H1 (cell line): ENCODE data around the gene CHMP4B. TPM values are rescaled to one million over a fixed set of nuclear protein-coding genes. Genes with fewer than 3 reads are reported as not detected.

Source experiments
- CTCF ChIA-PET: fragments of 300-600 bp; sonication (Branson Sonifier 250); formaldehyde crosslinking; loops from one replicate; lab custom pipeline; 2021; ENCODE audit not compliant: partially characterized antibody; lab: Charles Lee
- POLR2A ChIA-PET: fragments of 300-600 bp; sonication (Branson Sonifier 250); formaldehyde crosslinking; loops from one replicate; lab custom pipeline; 2021; ENCODE audit warnings: inconsistent platforms; ENCODE audit not compliant: partially characterized antibody; lab: Charles Lee
- DNase-seq, 2 experiments: peaks; one replicate each; pipeline versions ENCODE4 v3.0.0 to v3.0.0-alpha.2; 2010 to 2022; ENCODE audit warnings: low spot score in 2 of 2, low read depth in 1 of 2, mixed read lengths in 1 of 2
- FAIRE-seq: peaks from 2 replicates; lab custom pipeline; 2011; peaks lifted over from hg19 to GRCh38; lab: Jason Lieb, UNC
- H2AFZ ChIP-seq: 2 replicates; pipeline ENCODE4 v1.8.1; 2012; ENCODE audit warnings: low read length, inconsistent platforms
- H2AK5ac ChIP-seq: 2 replicates; pipeline ENCODE4 v1.6.1; 2013; ENCODE audit warnings: low read depth, low read length
- H2BK120ac ChIP-seq: replicated peaks from 2 replicates; pipeline ENCODE3; 2013; ENCODE audit warnings: low read depth, low read length, inconsistent platforms
- H2BK12ac ChIP-seq: 2 replicates; pipeline ENCODE4 v1.6.1; 2013; ENCODE audit warnings: low read depth, low read length
- H2BK15ac ChIP-seq: 2 replicates; pipeline ENCODE4 v1.6.1; 2013; ENCODE audit warnings: low read length
- H2BK20ac ChIP-seq: 2 replicates; pipeline ENCODE4 v1.6.1; 2013; ENCODE audit warnings: low read length
- H2BK5ac ChIP-seq: 2 replicates; pipeline ENCODE4 v1.6.1; 2013; ENCODE audit warnings: low read depth, low read length
- H3K14ac ChIP-seq: 2 replicates; pipeline ENCODE4 v1.6.1; 2013; ENCODE audit warnings: inconsistent platforms; ENCODE audit not compliant: insufficient read length
- H3K18ac ChIP-seq: 2 replicates; pipeline ENCODE4 v1.6.1; 2013; ENCODE audit warnings: low read length; ENCODE audit errors: extremely low read depth
- H3K23ac ChIP-seq: 2 replicates; pipeline ENCODE4 v1.6.1; 2013; ENCODE audit warnings: inconsistent platforms; ENCODE audit not compliant: insufficient read length
- H3K23me2 ChIP-seq: 2 replicates; pipeline ENCODE4 v1.6.1; 2013; ENCODE audit warnings: low read depth, low read length
- H3K27ac ChIP-seq: 2 replicates; pipeline ENCODE4 v1.6.1; 2011; ENCODE audit warnings: low read depth, low read length, inconsistent platforms
- H3K27me3 ChIP-seq, 4 experiments: replicated peaks in 1 of 4; 1 replicate in 1 of 4; 2 replicates in 3 of 4; pipeline versions ENCODE4 v1.6.1 to v1.8.1; 2011 to 2013; ENCODE audit warnings: low read length in 3 of 4, mild to moderate bottlenecking in 3 of 4, inconsistent platforms in 2 of 4, mixed read lengths in 2 of 4, moderate library complexity in 1 of 4; ENCODE audit not compliant: control insufficient read depth in 3 of 4, insufficient read depth in 3 of 4; ENCODE audit errors: extremely low read depth in 1 of 4
- H3K36me3 ChIP-seq, 4 experiments: 2 replicates each; pipeline versions ENCODE4 v1.6.1 to v1.8.1; 2011 to 2013; ENCODE audit warnings: mild to moderate bottlenecking in 4 of 4, low read length in 3 of 4, moderate library complexity in 2 of 4, control low read depth in 1 of 4, inconsistent platforms in 1 of 4; ENCODE audit not compliant: insufficient read depth in 4 of 4, control insufficient read depth in 2 of 4
- H3K4ac ChIP-seq: replicated peaks from 2 replicates; pipeline ENCODE3; 2013; ENCODE audit warnings: low read length, low read depth, mixed read lengths, inconsistent platforms; ENCODE audit not compliant: insufficient read length
- H3K4me1 ChIP-seq, 4 experiments: replicated peaks in 1 of 4; 1 replicate in 1 of 4; 2 replicates in 3 of 4; pipeline versions ENCODE4 v1.6.1 to v1.8.1; 2011 to 2013; ENCODE audit warnings: low read length in 3 of 4, inconsistent platforms in 2 of 4, mixed read lengths in 1 of 4; ENCODE audit not compliant: insufficient read depth in 4 of 4, control insufficient read depth in 3 of 4
- H3K4me2 ChIP-seq, 2 experiments: 2 replicates each; pipeline versions ENCODE4 v1.6.1 to v1.8.1; 2011 to 2013; ENCODE audit warnings: low read depth in 2 of 2, low read length in 2 of 2, control low read depth in 1 of 2, inconsistent platforms in 1 of 2, mild to moderate bottlenecking in 1 of 2; ENCODE audit not compliant: insufficient read depth in 1 of 2
- H3K4me3 ChIP-seq, 4 experiments: fragments of 200-600, 300-600 bp in 1 of 4; sonication (generic), shearing (Covaris generic), sonication (Bioruptor Twin) in 1 of 4; 2 replicates each; pipeline versions ENCODE4 v1.5.1 to v1.8.1; 2011 to 2016; ENCODE audit warnings: low read length in 4 of 4, low read depth in 3 of 4, control low read depth in 2 of 4, inconsistent platforms in 2 of 4, mild to moderate bottlenecking in 2 of 4, mixed read lengths in 1 of 4, moderate library complexity in 1 of 4; ENCODE audit not compliant: insufficient read depth in 2 of 4; ENCODE audit errors: extremely low read depth in 1 of 4
- H3K56ac ChIP-seq: replicated peaks from 2 replicates; pipeline ENCODE3; 2013; ENCODE audit warnings: low read depth, mild to moderate bottlenecking, mixed read lengths, low read length, inconsistent platforms; ENCODE audit not compliant: insufficient read length
- H3K79me1 ChIP-seq: 2 replicates; pipeline ENCODE4 v1.6.1; 2013; ENCODE audit warnings: low read depth, low read length, control low read depth
- H3K79me2 ChIP-seq, 2 experiments: 2 replicates each; pipeline versions ENCODE4 v1.6.1 to v1.8.1; 2012 to 2013; ENCODE audit warnings: low read length in 2 of 2, mild to moderate bottlenecking in 2 of 2, inconsistent platforms in 1 of 2; ENCODE audit not compliant: insufficient read depth in 2 of 2, control insufficient read depth in 1 of 2
- H3K9ac ChIP-seq, 4 experiments: replicated peaks in 1 of 4; 1 replicate in 1 of 4; 2 replicates in 3 of 4; pipeline versions ENCODE4 v1.6.1 to v1.8.1; 2011 to 2013; ENCODE audit warnings: low read depth in 3 of 4, low read length in 3 of 4, control low read depth in 2 of 4, mild to moderate bottlenecking in 2 of 4, moderate library complexity in 2 of 4, inconsistent platforms in 1 of 4; ENCODE audit errors: extremely low read depth in 1 of 4
- H3K9me3 ChIP-seq, 2 experiments: 2 replicates each; pipeline versions ENCODE4 v1.6.1 to v1.8.1; 2012 to 2013; ENCODE audit warnings: mild to moderate bottlenecking in 2 of 2, moderate library complexity in 2 of 2, control low read depth in 1 of 2, inconsistent platforms in 1 of 2, low read depth in 1 of 2, low read length in 1 of 2, mixed read lengths in 1 of 2; ENCODE audit not compliant: insufficient read depth in 2 of 2
- H4K20me1 ChIP-seq, 2 experiments: replicated peaks in 1 of 2; 2 replicates each; pipeline versions ENCODE3 to v1.8.1; 2011 to 2013; ENCODE audit warnings: inconsistent platforms in 2 of 2, low read length in 2 of 2, mild to moderate bottlenecking in 1 of 2; ENCODE audit not compliant: insufficient read depth in 2 of 2, control insufficient read depth in 1 of 2
- H4K5ac ChIP-seq: 2 replicates; pipeline ENCODE4 v1.6.1; 2013; ENCODE audit warnings: low read length, low read depth, mixed read lengths, inconsistent platforms; ENCODE audit not compliant: insufficient read length
- H4K8ac ChIP-seq: 2 replicates; pipeline ENCODE4 v1.8.0; 2013; ENCODE audit warnings: mild to moderate bottlenecking, moderate library complexity, low read length, inconsistent platforms; ENCODE audit not compliant: insufficient read depth; ENCODE audit errors: extremely low read depth
- H4K91ac ChIP-seq: replicated peaks from 2 replicates; pipeline ENCODE3; 2013; ENCODE audit warnings: low read length, mixed read lengths, inconsistent platforms; ENCODE audit not compliant: insufficient read length
- HDAC2 ChIP-seq, 2 experiments: fragments of 300-600 bp in 1 of 2; sonication (generic) in 1 of 2; IDR thresholded peaks; 2 replicates each; pipeline ENCODE4 v1.6.1; 2011 to 2012; ENCODE audit warnings: low read depth in 2 of 2, low read length in 2 of 2, mild to moderate bottlenecking in 2 of 2, moderate library complexity in 2 of 2, borderline replicate concordance in 1 of 2, inconsistent platforms in 1 of 2
- HDAC6 ChIP-seq: IDR thresholded peaks from one replicate; pipeline ENCODE4 v1.7.1; 2012; ENCODE audit warnings: low read depth, mild to moderate bottlenecking, inconsistent platforms, low read length, moderate library complexity
- TEAD4 ChIP-seq: IDR thresholded peaks from 2 replicates; pipeline ENCODE4 v1.6.1; 2012; ENCODE audit warnings: low read depth, low read length, inconsistent platforms, mixed read lengths
- WGBS, 2 experiments: shearing (Covaris generic) in 1 of 2; methylation state at CpG; one replicate each; pipeline versions ENCODE4 v1.1.6 to v1.1.7; 2013 to 2015; ENCODE audit warnings: low lambda C conversion rate in 2 of 2, mixed read lengths in 2 of 2, inconsistent platforms in 1 of 2, low coverage in 1 of 2, missing lambda C conversion rate in 1 of 2; ENCODE audit not compliant: insufficient replicate concordance in 2 of 2, insufficient coverage in 1 of 2, insufficient read length in 1 of 2; ENCODE audit errors: extremely low coverage in 1 of 2, missing lambda C conversion rate in 1 of 2; 5-methylcytosine and 5-hydroxymethylcytosine counted together
- polyA plus RNA-seq, 7 experiments: library from polyadenylated mRNA; depleted of rRNA in 3 of 7; stranded (reverse) in 5 of 7; unstranded in 2 of 7; fragments of >200 nt in 5 of 7; fragments of 200-250 nt in 2 of 7; gene quantifications; 1 replicate in 5 of 7; 2 replicates in 1 of 7; 4 replicates in 1 of 7; pipeline versions ENCODE4 v1.2.1 to v1.2.3, GENCODE V29; 2011 to 2013; ENCODE audit warnings: missing spikeins in 2 of 7, mixed read lengths in 2 of 7
- total RNA-seq: library from RNA; stranded (reverse); fragmentation: NEBNext Ultra II Directional; extraction: Animal tissue kit (Norgen Biotek cat#: 25700); gene quantifications from 2 replicates; pipeline ENCODE4 v1.2.1, GENCODE V29; 2021

The CHMP4B gene
- total and polyA plus RNA-seq, 2 of the 8 experiments (the other 6 are each of a cell fraction or from before 2014, with no cell fraction given), result 38.6 to 66.3 TPM

DNA sequence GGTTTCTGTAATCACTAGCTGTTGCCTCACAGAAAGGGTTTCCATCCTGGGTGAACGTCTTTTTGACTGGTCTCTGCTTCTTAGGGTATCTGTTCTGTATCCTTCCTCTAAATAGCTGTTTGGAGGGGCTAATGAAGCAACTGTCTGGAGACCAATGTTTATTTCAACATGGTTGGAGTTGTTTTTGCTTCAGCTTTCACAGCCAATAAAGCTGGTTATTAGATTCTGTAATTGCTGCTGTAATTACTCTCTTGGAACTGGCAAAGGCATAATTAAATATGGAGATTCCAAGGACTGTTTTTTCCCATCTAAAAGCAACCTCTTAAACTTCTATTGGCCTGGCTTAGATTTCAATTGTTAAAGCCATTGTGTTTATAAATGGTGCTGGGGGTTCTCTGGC is 31.9 kb downstream of the CHMP4B start:
- Histone ChIP-seq H3K14ac (no peak overlapping the region), H2BK5ac (no peak overlapping the region), H3K4me1 (peaks cover 10 to 29% (median 19%) of the 10 kb centered on the region in 4 experiments), H3K27ac (no peak overlapping the region), H2BK120ac (no peak overlapping the region), H3K9ac (no peak overlapping the region), H3K79me2 (peaks cover 3 to 80% of the 10 kb centered on the region in 2 experiments; a peak in 3 of 4 replicates), H4K20me1 (peaks cover 5 to 19% of the 10 kb centered on the region in 2 experiments), H3K79me1 (peaks cover 20% of the 10 kb centered on the region), H3K18ac (no peak overlapping the region), H3K4me3 (no peak overlapping the region), H2BK12ac (no peak overlapping the region), H3K4ac (no peak overlapping the region), H3K27me3 (no peaks in the 10 kb centered on the region), H3K23me2 (0 out of 2 replicates have a peak, but pooled peaks cover 2% of the 10 kb centered on the region), H3K36me3 (no peaks in the 10 kb centered on the region), H3K9me3 (no peaks in the 10 kb centered on the region), H3K56ac (no peak overlapping the region), H4K91ac (no peak overlapping the region), H4K8ac (no peak overlapping the region), H3K23ac (no peak overlapping the region), H2AK5ac (no peak overlapping the region), H2BK20ac (no peak overlapping the region), H2BK15ac (no peak overlapping the region), H2AFZ (no peak overlapping the region), H3K4me2 (no peak overlapping the region), H4K5ac (no peak overlapping the region)
- no peak for TF ChIP-seq HDAC6
- no peak for TF ChIP-seq TEAD4
- TF ChIP-seq HDAC2 (IDR thresholded peaks at IDR 0.05; ENCODE audit: borderline replicate concordance in 1 of 2, low read depth in 2 of 2, low read length in 2 of 2), result no peak
- DNase-seq, result no peak
- WGBS, 2 experiments, result 86% methylated on average over 1 of the region's 1 CpG; no CpG with 5 or more reads in 1 of the 2 experiments
- no peak for FAIRE-seq
- ChIA-PET CTCF (interaction anchor here (1.6 to 2.0 kb wide), 3 partner anchors 18 to 24 kb away, joined by 3 to 7 read pairs (median 3); no protein-coding TSS in a partner anchor), POLR2A (interaction anchor here (1.0 kb wide), 1 partner anchor 15 kb away, joined by 3 read pairs; no protein-coding TSS in a partner anchor)
